BLaER1 treated with 17β-estradiol and CSF1 and Interleukin-3, amounts not matched to agents 10 nM and 100 nM (cell line): ENCODE results near the gene PTPRN2.

Source experiments
- H3K27ac ChIP-seq, 11 experiments: shearing (Covaris generic); formaldehyde crosslinking; 2 replicates each; pipeline ENCODE4 v1.8.1; 2022
- H3K27me3 ChIP-seq, 11 experiments: shearing (Covaris generic); formaldehyde crosslinking; 2 replicates each; pipeline ENCODE4 v1.8.1; 2022
- H3K36me3 ChIP-seq, 11 experiments: shearing (Covaris generic); formaldehyde crosslinking; 2 replicates each; pipeline ENCODE4 v1.8.1; 2022
- H3K4me1 ChIP-seq, 10 experiments: shearing (Covaris generic); formaldehyde crosslinking; 2 replicates each; pipeline ENCODE4 v1.8.1; 2022
- H3K4me2 ChIP-seq, 11 experiments: shearing (Covaris generic); formaldehyde crosslinking; 2 replicates each; pipeline ENCODE4 v1.8.1; 2022
- H3K4me3 ChIP-seq, 10 experiments: shearing (Covaris generic); formaldehyde crosslinking; 2 replicates each; pipeline ENCODE4 v1.8.1; 2022
- H3K9ac ChIP-seq, 11 experiments: shearing (Covaris generic); formaldehyde crosslinking; 2 replicates each; pipeline ENCODE4 v1.8.1; 2022
- H3K9me3 ChIP-seq, 11 experiments: shearing (Covaris generic); formaldehyde crosslinking; replicated peaks in 1 of 11; 2 replicates each; pipeline ENCODE4 v1.8.1; 2022
- H4K20me1 ChIP-seq, 11 experiments: shearing (Covaris generic); formaldehyde crosslinking; 2 replicates each; pipeline ENCODE4 v1.8.1; 2022
- Cebpa-rat ChIP-seq, 11 experiments: shearing (Covaris generic); IDR thresholded peaks; 2 replicates each; pipeline ENCODE4 v1.8.1; 2022

The PTPRN2 gene

DNA sequence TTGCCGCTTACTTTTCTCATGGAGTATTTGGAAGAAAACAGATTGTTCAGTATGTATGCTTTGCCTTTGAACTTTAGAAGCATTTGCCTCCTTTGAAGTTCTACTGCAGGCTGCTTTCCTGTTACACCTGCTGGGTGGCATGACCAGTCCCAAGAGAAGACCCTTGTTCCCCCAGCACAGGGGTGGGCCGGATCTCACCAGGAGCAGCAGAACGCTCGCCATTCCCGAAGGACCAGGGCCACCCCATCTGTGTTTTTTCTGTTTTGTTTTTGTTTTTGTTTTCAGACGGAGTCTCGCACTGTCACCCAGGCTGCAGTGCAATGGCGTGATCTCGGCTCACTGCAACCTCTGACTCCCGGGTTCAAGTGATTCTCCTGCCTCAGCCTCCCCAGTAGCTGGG lies 493.6 kb downstream of the PTPRN2 start:
- Histone ChIP-seq H3K4me3 (no peak overlapping the region), H3K9me3 (peaks cover 4 to 20% (median 12%) of the 10 kb centered on the region in 11 experiments; a peak in 18 of 22 replicates), H3K27ac (no peak overlapping the region), H3K36me3 (no peaks in the 10 kb centered on the region), H3K4me2 (no peak overlapping the region), H3K4me1 (peaks cover 0 to 5% (median 0%) of the 10 kb centered on the region in 10 experiments; a peak in 2 of 20 replicates), H3K27me3 (no peaks in the 10 kb centered on the region), H3K9ac (no peak overlapping the region), H4K20me1 (no peaks in the 10 kb centered on the region)
- TF ChIP-seq Cebpa-rat (IDR thresholded peaks at IDR 0.05): no peak

DNA sequence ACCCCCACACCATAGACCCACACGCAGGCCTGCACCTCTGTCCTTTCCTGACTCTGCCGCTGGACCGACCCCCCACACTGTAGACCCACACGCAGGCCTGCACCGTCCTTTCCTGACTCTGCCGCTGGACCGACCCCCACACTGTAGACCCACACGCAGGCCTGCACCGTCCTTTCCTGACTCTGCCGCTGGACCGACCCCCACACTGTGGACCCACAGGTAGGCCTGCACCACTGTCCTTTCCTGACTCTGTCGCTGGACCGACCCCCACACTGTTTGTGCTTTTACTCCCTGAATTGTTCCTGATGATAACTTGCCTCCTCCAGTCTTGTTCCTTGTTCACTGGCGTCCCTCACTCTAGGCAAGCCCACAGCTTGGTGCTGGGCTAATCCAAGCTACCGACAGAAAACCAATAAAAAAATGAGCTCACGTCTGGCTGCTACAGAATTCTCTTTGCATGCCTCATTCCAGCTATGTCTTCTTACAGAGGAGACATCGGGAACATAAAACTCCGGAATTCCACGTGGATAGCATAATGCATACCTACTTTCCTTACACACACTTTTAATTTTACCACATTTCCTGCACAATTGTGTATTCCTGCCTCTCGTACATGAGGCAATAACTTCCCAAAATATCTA lies 494.3 kb downstream of the PTPRN2 start:
- Histone ChIP-seq H3K9ac (no peak overlapping the region), H3K4me3 (no peak overlapping the region), H3K4me2 (no peak overlapping the region), H3K4me1 (peaks cover 0 to 5% (median 0%) of the 10 kb centered on the region in 10 experiments; a peak in 2 of 20 replicates), H3K27me3 (no peaks in the 10 kb centered on the region), H4K20me1 (no peaks in the 10 kb centered on the region), H3K36me3 (no peaks in the 10 kb centered on the region), H3K27ac (no peak overlapping the region), H3K9me3 (peaks cover 4 to 20% (median 12%) of the 10 kb centered on the region in 11 experiments; a peak in 18 of 22 replicates)
- TF ChIP-seq Cebpa-rat (IDR thresholded peaks at IDR 0.05): no peak

DNA sequence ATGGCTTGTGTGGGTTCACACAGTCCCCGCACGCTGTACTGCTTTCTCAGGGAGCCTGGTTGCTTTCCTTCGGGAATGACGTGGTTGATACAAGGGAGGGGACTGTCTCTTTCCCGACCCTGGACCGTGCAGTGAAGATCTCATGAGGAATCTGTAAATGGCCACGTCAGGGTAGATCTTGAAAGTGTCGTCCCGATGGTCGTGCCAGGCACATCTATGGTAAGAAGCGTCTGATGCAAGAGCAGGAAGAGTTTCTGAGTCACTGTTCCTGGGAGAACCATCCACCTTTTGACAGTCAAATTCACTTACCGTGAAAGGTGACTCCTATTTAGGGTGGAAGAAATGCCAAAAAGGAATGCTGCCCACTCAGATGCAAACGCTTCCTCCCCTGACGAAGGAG lies 500.4 kb downstream of the PTPRN2 start:
- Histone ChIP-seq H3K4me3 (no peak overlapping the region; a peak in 1 of 20 replicates), H3K27me3 (no peaks in the 10 kb centered on the region), H3K27ac (no peak overlapping the region), H4K20me1 (no peaks in the 10 kb centered on the region), H3K9me3 (peaks cover 37 to 54% (median 47%) of the 10 kb centered on the region in 11 experiments), H3K4me1 (no peaks in the 10 kb centered on the region), H3K36me3 (no peaks in the 10 kb centered on the region), H3K9ac (no peak overlapping the region), H3K4me2 (no peak overlapping the region)
- no peak for TF ChIP-seq Cebpa-rat (IDR thresholded peaks at IDR 0.05)

DNA sequence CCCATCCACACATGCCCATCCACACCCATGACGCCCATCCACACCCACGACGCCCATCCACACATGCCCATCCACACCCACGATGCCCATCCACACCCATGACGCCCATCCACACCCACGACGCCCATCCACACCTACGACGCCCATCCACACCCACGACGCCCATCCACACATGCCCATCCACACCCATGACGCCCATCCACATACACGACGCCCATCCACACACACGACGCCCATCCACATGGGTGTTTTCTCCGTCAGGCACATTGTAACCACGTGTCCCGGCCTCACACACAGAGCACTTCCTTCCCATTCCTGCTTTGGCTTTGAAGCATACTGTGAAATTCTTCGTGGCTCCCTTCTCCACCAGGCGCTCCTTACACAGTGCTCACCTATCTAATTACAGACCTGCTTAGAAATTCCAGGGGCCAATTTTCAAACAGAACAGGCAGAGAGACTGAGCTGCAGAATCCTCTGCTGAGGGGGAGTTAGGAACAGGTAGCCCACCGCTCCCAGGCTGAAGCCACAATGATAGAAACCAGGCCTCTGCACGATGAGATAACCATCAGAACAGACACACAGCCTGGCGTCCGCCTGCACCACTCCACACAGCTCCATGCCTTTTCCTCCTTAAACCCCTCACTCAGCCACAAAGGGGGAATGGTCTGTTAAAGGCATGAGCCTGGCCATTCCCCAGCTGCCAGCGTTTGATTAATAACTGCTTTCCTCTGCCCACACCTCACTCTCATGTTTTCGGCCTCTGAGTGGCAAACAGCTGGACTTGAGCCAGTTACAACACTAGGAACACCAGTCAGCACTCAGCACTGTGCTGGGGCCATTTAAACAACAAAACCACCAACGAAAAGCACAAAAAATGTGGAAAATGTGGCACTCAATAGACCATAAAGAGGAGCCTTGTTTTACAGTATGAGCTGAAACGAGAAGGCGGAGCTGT lies 501.6 kb downstream of the PTPRN2 start:
- Histone ChIP-seq H3K9ac (no peak overlapping the region), H3K9me3 (peaks cover 37 to 54% (median 47%) of the 10 kb centered on the region in 11 experiments), H3K27ac (no peak overlapping the region), H3K4me1 (no peaks in the 10 kb centered on the region), H3K36me3 (no peaks in the 10 kb centered on the region), H4K20me1 (no peaks in the 10 kb centered on the region), H3K4me3 (no peak overlapping the region), H3K4me2 (no peak overlapping the region), H3K27me3 (no peaks in the 10 kb centered on the region)
- TF ChIP-seq Cebpa-rat (IDR thresholded peaks at IDR 0.05): no peak

DNA sequence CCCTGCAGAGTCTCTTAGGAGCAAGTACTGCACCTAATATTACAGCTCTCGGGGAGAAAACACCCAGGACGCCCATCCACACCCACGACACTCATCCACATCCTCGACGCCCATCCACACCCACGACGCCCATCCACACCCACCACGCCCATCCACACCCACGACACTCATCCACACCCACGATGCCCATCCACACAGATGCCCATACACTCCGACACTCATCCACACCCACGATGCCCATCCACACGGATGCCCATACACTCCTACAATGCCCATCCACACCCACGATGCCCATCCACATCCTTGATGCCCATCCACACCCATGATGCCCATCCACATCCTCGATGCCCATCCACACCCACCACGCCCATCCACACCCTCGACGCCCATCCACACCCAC lies 503.1 kb downstream of the PTPRN2 start:
- Histone ChIP-seq H3K4me3 (no peak overlapping the region), H3K36me3 (no peaks in the 10 kb centered on the region), H3K4me2 (no peak overlapping the region), H4K20me1 (no peaks in the 10 kb centered on the region), H3K4me1 (no peaks in the 10 kb centered on the region), H3K27ac (no peak overlapping the region), H3K27me3 (no peaks in the 10 kb centered on the region), H3K9ac (no peak overlapping the region), H3K9me3 (peaks cover 35 to 41% (median 39%) of the 10 kb centered on the region in 11 experiments)
- no peak for TF ChIP-seq Cebpa-rat (IDR thresholded peaks at IDR 0.05)

DNA sequence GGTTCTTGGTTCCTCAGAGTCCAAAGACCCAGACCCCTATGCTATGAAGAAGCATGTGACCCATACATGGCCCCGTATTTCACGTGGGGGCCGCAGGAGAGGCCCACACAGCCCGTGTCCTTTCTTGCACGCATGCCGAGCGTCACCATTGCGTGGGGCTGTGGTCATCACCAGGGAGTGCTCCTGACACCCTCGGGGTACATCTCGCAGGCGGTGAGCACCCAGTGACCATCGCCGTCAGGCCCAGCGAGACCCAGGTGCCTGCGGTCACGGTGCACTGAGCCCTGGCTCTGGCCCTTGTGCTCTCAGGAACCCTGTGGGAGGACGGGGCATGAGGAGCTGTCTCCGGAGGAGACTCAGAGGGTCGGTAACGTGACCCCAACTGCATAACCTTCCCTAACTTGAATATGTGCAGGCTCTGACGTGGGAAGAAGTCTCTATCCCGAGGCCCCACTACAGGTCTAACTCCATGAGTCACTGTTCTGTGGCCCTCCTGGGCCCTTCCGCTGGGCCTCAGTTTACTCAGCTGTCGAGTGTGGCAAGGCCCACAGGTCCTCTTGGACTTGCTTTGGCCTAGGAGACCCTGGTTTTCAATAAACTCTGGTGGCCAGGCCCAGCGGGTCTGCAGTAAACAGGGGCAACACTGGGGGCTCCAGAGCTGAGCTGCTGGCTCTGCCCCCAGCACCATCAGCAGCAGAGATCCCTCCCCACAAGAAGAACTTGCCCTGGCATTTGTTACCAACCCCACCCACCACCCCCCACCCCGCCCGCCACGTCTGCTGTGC lies 503.9 kb downstream of the PTPRN2 start:
- Histone ChIP-seq H3K4me1 (no peaks in the 10 kb centered on the region), H3K27ac (no peak overlapping the region), H3K36me3 (no peaks in the 10 kb centered on the region), H3K27me3 (no peaks in the 10 kb centered on the region), H3K9ac (no peak overlapping the region), H3K4me2 (no peak overlapping the region), H3K9me3 (peaks cover 33 to 36% (median 35%) of the 10 kb centered on the region in 11 experiments), H4K20me1 (no peaks in the 10 kb centered on the region), H3K4me3 (no peak overlapping the region)
- TF ChIP-seq Cebpa-rat (IDR thresholded peaks at IDR 0.05): no peak

DNA sequence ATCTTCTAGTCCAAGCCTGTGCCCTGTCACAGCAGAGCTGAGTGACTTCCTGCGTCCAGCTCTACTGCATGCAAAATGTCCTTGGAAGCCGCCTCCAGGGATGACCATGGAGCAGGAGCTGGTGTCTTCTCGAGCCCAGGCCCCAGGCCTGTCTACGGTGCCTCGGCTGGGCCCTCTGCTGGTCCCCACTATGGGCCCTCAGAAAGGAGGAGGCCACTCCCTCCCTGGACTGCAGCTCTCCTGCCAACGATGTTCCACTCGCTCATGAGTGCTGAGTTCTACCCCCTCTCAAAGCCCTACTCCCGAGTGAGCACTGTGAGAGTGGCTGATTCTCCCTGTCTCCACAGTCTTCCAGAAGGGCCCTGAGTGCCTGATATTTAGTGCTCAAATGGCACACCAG lies 504.9 kb downstream of the PTPRN2 start:
- Histone ChIP-seq H3K4me1 (no peaks in the 10 kb centered on the region), H3K4me2 (no peak overlapping the region), H3K9me3 (peaks cover 33 to 35% (median 35%) of the 10 kb centered on the region in 11 experiments), H4K20me1 (no peaks in the 10 kb centered on the region), H3K4me3 (no peak overlapping the region), H3K27ac (no peak overlapping the region), H3K36me3 (no peaks in the 10 kb centered on the region), H3K9ac (no peak overlapping the region), H3K27me3 (no peaks in the 10 kb centered on the region)
- no peak for TF ChIP-seq Cebpa-rat (IDR thresholded peaks at IDR 0.05)

DNA sequence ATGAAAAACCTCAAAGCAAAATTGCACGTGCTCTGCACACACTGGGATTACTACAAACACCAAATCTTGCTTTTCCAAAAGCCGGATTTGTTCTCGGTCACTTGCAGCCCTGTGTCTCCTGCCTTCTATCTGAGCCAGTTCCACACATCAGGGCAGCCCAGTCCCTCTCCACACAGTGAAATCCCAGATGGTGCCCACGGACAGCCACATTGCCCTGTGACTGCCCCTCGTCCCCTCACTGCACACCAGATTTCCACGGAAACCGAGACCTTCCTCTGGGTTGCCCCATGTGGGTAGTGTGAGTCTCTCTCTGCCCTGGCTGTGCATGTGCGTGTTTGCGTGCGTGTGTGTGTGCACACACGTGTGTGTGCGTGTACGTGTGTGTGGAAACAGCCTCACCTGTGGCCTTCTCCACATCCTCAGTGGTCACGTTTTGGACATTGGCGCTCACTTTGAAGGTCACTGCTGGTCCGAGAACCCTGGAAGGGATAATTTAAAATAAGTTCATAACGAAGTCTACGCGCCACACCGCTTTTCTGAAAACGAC lies 506.7 kb downstream of the PTPRN2 start:
- no peak for TF ChIP-seq Cebpa-rat (IDR thresholded peaks at IDR 0.05)
- Histone ChIP-seq H3K27me3 (no peaks in the 10 kb centered on the region), H3K9me3 (peaks cover 15 to 17% (median 17%) of the 10 kb centered on the region in 11 experiments), H3K4me2 (no peak overlapping the region), H3K9ac (no peak overlapping the region), H3K27ac (no peak overlapping the region), H3K4me3 (no peak overlapping the region), H3K4me1 (no peaks in the 10 kb centered on the region), H3K36me3 (no peaks in the 10 kb centered on the region), H4K20me1 (0 out of 22 replicates have a peak, but pooled peaks cover 0 to 4% (median 0%) of the 10 kb centered on the region in 11 experiments)
